MM.1S (cell line): Measurements from ENCODE around the gene GCLC.

ENCODE experiments used
- DNase-seq: peaks from one replicate; pipeline ENCODE4 v3.0.0-alpha.2; 2015
- H2AFZ ChIP-seq: fragments of 300-600 bp; sonication (generic); 2 replicates; pipeline ENCODE4 v1.6.0; 2016; ENCODE audit warnings: antibody characterized with exemption, low read length
- H3F3A ChIP-seq: fragments of 300-600 bp; sonication (generic); 2 replicates; pipeline ENCODE4 v1.6.1; 2016; ENCODE audit warnings: mild to moderate bottlenecking, antibody characterized with exemption, low read length, moderate library complexity, mixed read lengths; ENCODE audit not compliant: insufficient read depth
- H3K27ac ChIP-seq: fragments of 300-600 bp; sonication (generic); 2 replicates; pipeline ENCODE4 v1.5.1; 2016; ENCODE audit warnings: mild to moderate bottlenecking, low read length
- H3K27me3 ChIP-seq: fragments of 300-600 bp; sonication (generic); replicated peaks from 2 replicates; pipeline ENCODE4 v1.6.0; 2016; ENCODE audit warnings: low read length; ENCODE audit not compliant: insufficient read depth
- H3K36me3 ChIP-seq: fragments of 300-600 bp; sonication (generic); replicated peaks from 2 replicates; pipeline ENCODE4 v1.6.1; 2016; ENCODE audit warnings: mild to moderate bottlenecking, low read length, mixed read lengths; ENCODE audit not compliant: insufficient read depth
- H3K4me1 ChIP-seq: fragments of 300-600 bp; sonication (generic); 2 replicates; pipeline ENCODE4 v1.6.1; 2016; ENCODE audit warnings: low read length, mixed read lengths
- H3K4me2 ChIP-seq: fragments of 300-600 bp; sonication (generic); 2 replicates; pipeline ENCODE4 v1.6.0; 2016; ENCODE audit warnings: low read depth, low read length
- H3K4me3 ChIP-seq: fragments of 300-600 bp; sonication (generic); 2 replicates; pipeline ENCODE4 v1.5.1; 2016; ENCODE audit warnings: low read length, mixed read lengths
- H3K79me2 ChIP-seq: fragments of 300-600 bp; sonication (generic); 2 replicates; pipeline ENCODE4 v1.6.1; 2016; ENCODE audit warnings: mixed run types, low read length, mixed read lengths
- H3K9ac ChIP-seq: fragments of 300-600 bp; sonication (generic); 2 replicates; pipeline ENCODE4 v1.6.1; 2016; ENCODE audit warnings: low read length, mixed read lengths
- H3K9me2 ChIP-seq: fragments of 300-600 bp; sonication (generic); replicated peaks from 2 replicates; pipeline ENCODE4 v1.6.1; 2016; ENCODE audit warnings: mild to moderate bottlenecking, low read length, mixed read lengths; ENCODE audit not compliant: insufficient read depth
- H3K9me3 ChIP-seq: fragments of 300-600 bp; sonication (generic); replicated peaks from 2 replicates; pipeline ENCODE4 v1.6.1; 2016; ENCODE audit warnings: mild to moderate bottlenecking, low read length, mixed read lengths; ENCODE audit not compliant: insufficient read depth
- H4K20me1 ChIP-seq: fragments of 300-600 bp; sonication (generic); 2 replicates; pipeline ENCODE4 v1.6.1; 2016; ENCODE audit warnings: mild to moderate bottlenecking, low read length, moderate library complexity, mixed read lengths; ENCODE audit not compliant: insufficient read depth
- CTCF ChIP-seq: fragments of 300-600 bp; sonication (generic); IDR thresholded peaks from 2 replicates; pipeline ENCODE4 v1.5.1; 2016; ENCODE audit warnings: antibody characterized with exemption, low read length, mixed read lengths
- EZH2 ChIP-seq: fragments of 300-600 bp; sonication (generic); optimal IDR thresholded peaks from 2 replicates; pipeline ENCODE3; 2017; ENCODE audit warnings: low read depth, mild to moderate bottlenecking, antibody characterized with exemption, low read length, mixed read lengths
- EZH2phosphoT487 ChIP-seq: fragments of 300-600 bp; sonication (generic); IDR thresholded peaks from 2 replicates; pipeline ENCODE4 v1.6.1; 2018; ENCODE audit warnings: antibody characterized with exemption, low read length

Gene GCLC

GRCh38 chr6:53567701-53568100 lies 22.8 kb upstream of the GCLC start:
- Histone ChIP-seq H3K9me3 (no peaks in the 10 kb centered on the region), H3K4me3 (no peak overlapping the region), H3K9ac (no peak overlapping the region), H3K27ac (no peak overlapping the region), H3K9me2 (no peaks in the 10 kb centered on the region), H4K20me1 (no peaks in the 10 kb centered on the region), H3K4me1 (no peaks in the 10 kb centered on the region), H3F3A (no peaks in the 10 kb centered on the region), H3K36me3 (no peaks in the 10 kb centered on the region), H2AFZ (no peak overlapping the region), H3K79me2 (no peaks in the 10 kb centered on the region), H3K27me3 (no peaks in the 10 kb centered on the region), H3K4me2 (no peak overlapping the region)
- TF ChIP-seq EZH2phosphoT487, result no peak
- TF ChIP-seq CTCF, result no peak
- DNase-seq, result no peak

- Histone ChIP-seq H4K20me1 (no peaks in the 10 kb centered on the region), H3K79me2 (no peaks in the 10 kb centered on the region), H3K4me3 (no peak overlapping the region), H3K9ac (no peak overlapping the region), H3K27ac (no peak overlapping the region), H3K36me3 (no peaks in the 10 kb centered on the region), H3K4me2 (no peak overlapping the region), H2AFZ (no peak overlapping the region), H3K4me1 (no peaks in the 10 kb centered on the region), H3K9me3 (no peaks in the 10 kb centered on the region), H3K27me3 (no peaks in the 10 kb centered on the region), H3F3A (no peaks in the 10 kb centered on the region), H3K9me2 (no peaks in the 10 kb centered on the region)
- TF ChIP-seq EZH2phosphoT487, result no peak
- no peak for TF ChIP-seq CTCF
- no peak for TF ChIP-seq EZH2
- no peak for DNase-seq
Observed at GRCh38 chr6:53566755-53567154, 21.9 kb upstream of the GCLC start.

DNA sequence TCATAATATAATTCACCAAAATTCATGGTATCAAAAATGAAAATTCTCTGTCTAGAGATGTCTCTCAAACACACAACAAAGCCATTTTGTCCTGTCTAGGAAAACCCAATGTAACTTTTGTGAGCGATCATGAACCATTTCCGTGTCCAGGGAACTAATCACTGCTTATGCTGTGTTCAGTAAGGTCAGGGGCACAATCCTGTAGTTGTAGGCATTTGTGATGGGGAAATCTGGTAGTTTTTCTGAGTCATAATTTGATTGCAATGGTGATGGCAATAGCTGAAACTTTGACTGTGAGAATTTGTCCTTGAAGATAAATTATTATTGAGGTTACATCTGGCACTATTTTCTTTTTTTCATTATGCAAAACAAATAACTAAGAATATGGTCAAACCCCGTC lies 21.0 kb upstream of the GCLC start:
- no peaks in the 10 kb centered on the region for H4K20me1 ChIP-seq
- H3K79me2 ChIP-seq, result no peaks in the 10 kb centered on the region
- TF ChIP-seq EZH2, result no peak
- TF ChIP-seq EZH2phosphoT487, result no peak
- TF ChIP-seq CTCF, result no peak
- H3K4me3 ChIP-seq, result no peak overlapping the region
- H3K4me2 ChIP-seq, result no peak overlapping the region
- no peaks in the 10 kb centered on the region for H3F3A ChIP-seq
- H3K9me2 ChIP-seq, result no peaks in the 10 kb centered on the region
- H3K27ac ChIP-seq, result no peak overlapping the region
- H3K4me1 ChIP-seq, result no peaks in the 10 kb centered on the region
- no peaks in the 10 kb centered on the region for H3K36me3 ChIP-seq
- no peak overlapping the region for H3K9ac ChIP-seq
- DNase-seq, result no peak
- H3K27me3 ChIP-seq, result no peaks in the 10 kb centered on the region
- H2AFZ ChIP-seq, result no peak overlapping the region
- no peaks in the 10 kb centered on the region for H3K9me3 ChIP-seq
